ENCODE data around the gene ZBTB45. TPM values are rescaled to one million over a fixed set of nuclear protein-coding genes. Genes with fewer than 3 reads are reported as not detected.

ZBTB45 gene
- total RNA-seq, 1 donor from 2014 or later, result 17.2 TPM

GRCh38 chr19:58483776-58484175, 35.8 kb downstream of the ZBTB45 start:
- TF ChIP-seq, protein P1, sequence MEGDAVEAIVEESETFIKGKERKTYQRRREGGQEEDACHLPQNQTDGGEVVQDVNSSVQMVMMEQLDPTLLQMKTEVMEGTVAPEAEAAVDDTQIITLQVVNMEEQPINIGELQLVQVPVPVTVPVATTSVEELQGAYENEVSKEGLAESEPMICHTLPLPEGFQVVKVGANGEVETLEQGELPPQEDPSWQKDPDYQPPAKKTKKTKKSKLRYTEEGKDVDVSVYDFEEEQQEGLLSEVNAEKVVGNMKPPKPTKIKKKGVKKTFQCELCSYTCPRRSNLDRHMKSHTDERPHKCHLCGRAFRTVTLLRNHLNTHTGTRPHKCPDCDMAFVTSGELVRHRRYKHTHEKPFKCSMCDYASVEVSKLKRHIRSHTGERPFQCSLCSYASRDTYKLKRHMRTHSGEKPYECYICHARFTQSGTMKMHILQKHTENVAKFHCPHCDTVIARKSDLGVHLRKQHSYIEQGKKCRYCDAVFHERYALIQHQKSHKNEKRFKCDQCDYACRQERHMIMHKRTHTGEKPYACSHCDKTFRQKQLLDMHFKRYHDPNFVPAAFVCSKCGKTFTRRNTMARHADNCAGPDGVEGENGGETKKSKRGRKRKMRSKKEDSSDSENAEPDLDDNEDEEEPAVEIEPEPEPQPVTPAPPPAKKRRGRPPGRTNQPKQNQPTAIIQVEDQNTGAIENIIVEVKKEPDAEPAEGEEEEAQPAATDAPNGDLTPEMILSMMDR (IDR thresholded peaks at IDR 0.05), result no peak
- no peaks in the 10 kb centered on the region for H3K4me1 Mint-ChIP-seq (ENCODE audit: unreplicated experiment)
- no peaks in the 10 kb centered on the region for H3K27me3 Mint-ChIP-seq (ENCODE audit: unreplicated experiment)
- H3K36me3 Mint-ChIP-seq (ENCODE audit: unreplicated experiment), result peaks cover 7% of the 10 kb centered on the region
- no peaks in the 10 kb centered on the region for H3K9me3 Mint-ChIP-seq (ENCODE audit: unreplicated experiment)
- no peak overlapping the region for H3K27ac Mint-ChIP-seq (ENCODE audit: unreplicated experiment)
- DNase-seq (ENCODE audit: extremely low spot score, unreplicated experiment), result no peak
- H3K4me3 Mint-ChIP-seq (ENCODE audit: unreplicated experiment), result no peak overlapping the region

DNA sequence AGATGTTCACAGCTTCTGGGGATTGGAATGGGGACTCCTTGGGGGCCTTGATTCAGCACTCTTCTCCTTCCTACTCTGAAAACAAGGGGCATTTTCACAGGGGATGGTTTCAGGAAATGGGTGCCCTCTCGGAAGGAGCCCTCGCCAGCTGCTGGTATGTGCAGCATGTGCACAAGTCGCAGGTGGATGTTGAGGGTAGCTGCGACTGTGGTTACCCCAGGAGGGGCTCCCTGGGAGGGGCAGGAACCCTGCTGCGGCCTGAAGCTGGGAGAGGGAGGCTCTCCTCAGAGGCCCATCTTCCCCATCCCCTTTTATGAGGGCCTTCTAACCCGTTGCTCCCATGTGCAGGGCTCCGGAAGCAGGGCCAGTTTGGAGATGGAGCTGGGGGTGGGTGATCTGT, 37.2 kb downstream of the ZBTB45 start:
- no peak for DNase-seq (ENCODE audit: extremely low spot score, unreplicated experiment)
- H3K4me3 Mint-ChIP-seq (ENCODE audit: unreplicated experiment), result no peak overlapping the region

GRCh38 chr19:58480831-58481230, 38.8 kb downstream of the ZBTB45 start:
- no peak overlapping the region for H3K4me3 Mint-ChIP-seq (ENCODE audit: unreplicated experiment)
- no peak overlapping the region for H3K27ac Mint-ChIP-seq (ENCODE audit: unreplicated experiment)
- TF ChIP-seq, protein P1 (IDR thresholded peaks at IDR 0.05), result no peak
- no peak for DNase-seq (ENCODE audit: extremely low spot score, unreplicated experiment)
- peaks cover 7% of the 10 kb centered on the region for H3K36me3 Mint-ChIP-seq (ENCODE audit: unreplicated experiment)
- H3K9me3 Mint-ChIP-seq (ENCODE audit: unreplicated experiment), result no peaks in the 10 kb centered on the region
- no peaks in the 10 kb centered on the region for H3K27me3 Mint-ChIP-seq (ENCODE audit: unreplicated experiment)
- peaks cover 9% of the 10 kb centered on the region for H3K4me1 Mint-ChIP-seq (ENCODE audit: unreplicated experiment)

More for the DNA sequence above, 37.2 kb downstream of the ZBTB45 start:
- peaks cover 7% of the 10 kb centered on the region for H3K36me3 Mint-ChIP-seq (ENCODE audit: unreplicated experiment)
- no peaks in the 10 kb centered on the region for H3K4me1 Mint-ChIP-seq (ENCODE audit: unreplicated experiment)
- TF ChIP-seq, protein P1 (IDR thresholded peaks at IDR 0.05), result no peak
- no peaks in the 10 kb centered on the region for H3K27me3 Mint-ChIP-seq (ENCODE audit: unreplicated experiment)
- H3K27ac Mint-ChIP-seq (ENCODE audit: unreplicated experiment), result no peak overlapping the region
- H3K9me3 Mint-ChIP-seq (ENCODE audit: unreplicated experiment), result no peaks in the 10 kb centered on the region

- no peaks in the 10 kb centered on the region for H3K27me3 Mint-ChIP-seq (ENCODE audit: unreplicated experiment)
- no peak overlapping the region for H3K4me3 Mint-ChIP-seq (ENCODE audit: unreplicated experiment)
- TF ChIP-seq, protein P1 (IDR thresholded peaks at IDR 0.05), result no peak
- H3K36me3 Mint-ChIP-seq (ENCODE audit: unreplicated experiment), result peaks cover 7% of the 10 kb centered on the region
- H3K27ac Mint-ChIP-seq (ENCODE audit: unreplicated experiment), result no peak overlapping the region
- H3K4me1 Mint-ChIP-seq (ENCODE audit: unreplicated experiment), result peaks cover 11% of the 10 kb centered on the region
- H3K9me3 Mint-ChIP-seq (ENCODE audit: unreplicated experiment), result no peaks in the 10 kb centered on the region
- DNase-seq (ENCODE audit: extremely low spot score, unreplicated experiment), result no peak
These were observed 39.2 kb downstream of the ZBTB45 start for GRCh38 chr19:58480481-58480830.

DNA sequence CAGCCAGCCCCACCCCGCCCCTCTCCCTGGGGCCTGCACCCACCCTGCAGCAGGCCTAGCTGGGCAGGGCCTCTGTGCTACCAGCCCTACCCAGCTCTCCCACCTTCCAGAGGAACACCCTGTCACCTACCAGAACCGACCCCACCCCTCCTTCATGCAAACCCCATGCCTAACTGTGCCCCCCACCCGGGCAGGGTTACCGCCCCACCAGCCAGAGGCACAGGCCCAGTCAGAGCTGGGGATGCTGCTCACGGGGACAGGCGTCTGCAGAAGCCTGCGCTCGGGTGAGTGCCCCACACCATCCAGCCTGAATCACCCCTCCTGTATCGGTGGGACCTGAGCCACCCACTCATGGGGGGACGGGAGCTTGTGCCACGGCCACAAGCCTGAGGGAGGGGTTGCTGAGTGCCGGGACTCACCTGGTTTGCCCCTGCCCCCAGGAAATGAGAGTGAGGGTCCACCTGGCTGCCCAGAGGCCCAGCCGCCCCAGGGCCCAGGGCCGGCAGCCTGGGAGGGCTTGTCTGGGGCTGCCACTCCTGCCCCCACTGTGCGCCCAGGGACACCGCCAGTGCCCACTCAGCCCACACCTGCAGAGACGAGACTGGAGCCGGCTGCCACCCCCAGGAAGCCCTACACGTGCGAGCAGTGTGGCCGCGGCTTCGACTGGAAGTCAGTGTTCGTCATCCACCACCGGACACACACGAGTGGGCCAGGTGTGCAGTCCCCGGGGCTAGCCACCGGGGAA, 39.7 kb downstream of the ZBTB45 start:
- Mint-ChIP-seq H3K4me3 (ENCODE audit: unreplicated experiment) (no peak overlapping the region), H3K4me1 (ENCODE audit: unreplicated experiment) (peaks cover 16% of the 10 kb centered on the region), H3K27ac (ENCODE audit: unreplicated experiment) (no peak overlapping the region), H3K27me3 (ENCODE audit: unreplicated experiment) (no peaks in the 10 kb centered on the region), H3K9me3 (ENCODE audit: unreplicated experiment) (no peaks in the 10 kb centered on the region), H3K36me3 (ENCODE audit: unreplicated experiment) (peaks cover 7% of the 10 kb centered on the region)
- TF ChIP-seq, protein P1 (IDR thresholded peaks at IDR 0.05), result no peak
- no peak for DNase-seq (ENCODE audit: extremely low spot score, unreplicated experiment)

All from osteocyte (in vitro differentiated cells).